H1 (cell line): ENCODE results near the gene FXYD5. TPM values are rescaled to one million over a fixed set of nuclear protein-coding genes. Genes with fewer than 3 reads are reported as not detected.

Experiments
- HDAC6 ChIP-seq: IDR thresholded peaks from one replicate; pipeline ENCODE4 v1.7.1; 2012; ENCODE audit warnings: low read depth, mild to moderate bottlenecking, inconsistent platforms, low read length, moderate library complexity
- JUND ChIP-seq: IDR thresholded peaks from 2 replicates; pipeline ENCODE4 v1.6.1; 2011; ENCODE audit warnings: mild to moderate bottlenecking, improper control_type of control experiment, low read length
- polyA plus RNA-seq, 7 experiments: library from polyadenylated mRNA; depleted of rRNA in 3 of 7; stranded (reverse) in 5 of 7; unstranded in 2 of 7; fragments of >200 nt in 5 of 7; fragments of 200-250 nt in 2 of 7; gene quantifications; 1 replicate in 5 of 7; 2 replicates in 1 of 7; 4 replicates in 1 of 7; pipeline versions ENCODE4 v1.2.1 to v1.2.3, GENCODE V29; 2011 to 2013; ENCODE audit warnings: missing spikeins in 2 of 7, mixed read lengths in 2 of 7
- total RNA-seq: library from RNA; stranded (reverse); fragmentation: NEBNext Ultra II Directional; extraction: Animal tissue kit (Norgen Biotek cat#: 25700); gene quantifications from 2 replicates; pipeline ENCODE4 v1.2.1, GENCODE V29; 2021

The FXYD5 gene
- total and polyA plus RNA-seq, 2 of the 8 experiments (the other 6 are each of a cell fraction or from before 2014, with no cell fraction given) = 99.0 to 191 TPM

DNA sequence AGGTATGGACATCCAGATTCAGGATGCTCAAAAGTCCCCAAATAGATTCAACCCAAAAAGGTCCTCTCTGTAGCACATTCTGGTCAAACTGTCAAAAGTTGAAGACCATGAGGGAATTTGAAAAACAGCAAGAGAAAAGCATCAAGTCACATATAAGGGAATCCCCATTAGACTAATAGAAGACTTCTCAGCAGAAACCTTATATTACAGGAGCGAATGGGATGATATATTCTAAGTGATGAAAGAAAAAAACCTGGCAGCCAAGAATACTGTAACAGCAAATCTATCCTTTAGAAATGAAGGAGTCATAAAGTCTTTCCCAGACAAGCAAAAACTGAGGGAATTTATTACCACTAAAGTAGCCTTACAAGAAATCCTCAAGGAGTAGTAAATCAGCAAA lies 29.7 kb downstream of the FXYD5 start (continued):
- TF ChIP-seq HDAC6 (no peak), JUND (no peak)
